PFSK-1 (cell line): ENCODE measurements around the gene LYRM9.

Experiments used
- POLR2AphosphoS5 ChIP-seq: IDR thresholded peaks from 2 replicates; pipeline ENCODE4 v1.6.1; 2012; ENCODE audit warnings: low read depth, mild to moderate bottlenecking, control low read depth, low read length, moderate library complexity
- REST ChIP-seq, 2 experiments: IDR thresholded peaks; 2 replicates each; pipeline versions ENCODE4 v1.6.1 to v1.8.0; 2011 to 2012; ENCODE audit warnings: low read depth in 2 of 2, low read length in 2 of 2, control low read depth in 1 of 2, inconsistent platforms in 1 of 2, mild to moderate bottlenecking in 1 of 2, moderate library complexity in 1 of 2; ENCODE audit not compliant: insufficient read depth in 1 of 2
- SIN3A ChIP-seq: IDR thresholded peaks from 2 replicates; pipeline ENCODE4 v1.6.1; 2012; ENCODE audit warnings: mild to moderate bottlenecking, low read length, moderate library complexity, borderline replicate concordance; ENCODE audit not compliant: insufficient read depth
- TAF1 ChIP-seq: IDR thresholded peaks from 2 replicates; pipeline ENCODE4 v1.6.1; 2012; ENCODE audit warnings: low read length, control low read depth, borderline replicate concordance; ENCODE audit not compliant: insufficient read depth

GRCh38 chr17:27898096-27898495, 4.9 kb upstream of the LYRM9 start:
- TF ChIP-seq POLR2AphosphoS5 (no peak), REST (IDR thresholded peaks at IDR 0.05; ENCODE audit: insufficient read depth in 1 of 2, low read depth in 2 of 2, low read length in 2 of 2) (no peak), TAF1 (no peak), SIN3A (no peak)
